Endothelial cell of umbilical vein (primary cell): ENCODE results near the gene MTARC2. TPM values are rescaled to one million over a fixed set of nuclear protein-coding genes. Genes with fewer than 3 reads are reported as not detected.

Experiments used
- BruUV-seq: library from RNA; stranded (reverse); fragments of 400-500 nt; replicated peaks from 2 replicates; lab custom pipeline; 2021; lab: Mats Ljungman, UMichigan
- CTCF ChIA-PET: fragments of 300-600, 350-600 bp; sonication (Branson Sonifier 250); formaldehyde crosslinking; loops from one replicate; lab custom pipeline; 2021; ENCODE audit warnings: antibody characterized with exemption, inconsistent platforms; lab: Charles Lee
- POLR2A ChIA-PET: fragments of 300-600, 350-600 bp; sonication (Branson Sonifier 250); formaldehyde crosslinking; loops from one replicate; lab custom pipeline; 2021; ENCODE audit warnings: antibody characterized with exemption, inconsistent platforms; lab: Charles Lee
- DNase-seq: peaks from one replicate; pipeline ENCODE4 v3.0.0-alpha.2; 2011; ENCODE audit warnings: low read depth, low spot score
- FAIRE-seq: peaks from 2 replicates; lab custom pipeline; 2011; peaks lifted over from hg19 to GRCh38; lab: Jason Lieb, UNC
- H2AFZ ChIP-seq: 2 replicates; pipeline ENCODE4 v1.6.0; 2012; ENCODE audit warnings: low read depth, low read length, control low read depth, inconsistent platforms
- H3K27ac ChIP-seq: 2 replicates; pipeline ENCODE4 v1.5.1; 2011; ENCODE audit warnings: low read depth, mild to moderate bottlenecking, control low read depth, low read length, moderate library complexity; ENCODE audit not compliant: insufficient read depth
- H3K27me3 ChIP-seq, 2 experiments: 2 replicates each; pipeline versions ENCODE4 v1.6.0 to v1.6.1; 2011; ENCODE audit warnings: low read length in 2 of 2, mixed read lengths in 1 of 2; ENCODE audit not compliant: control insufficient read depth in 2 of 2, insufficient read depth in 2 of 2
- H3K36me3 ChIP-seq, 2 experiments: 2 replicates in 1 of 2; 3 replicates in 1 of 2; pipeline ENCODE4 v1.5.1; 2011; ENCODE audit warnings: low read length in 2 of 2, mild to moderate bottlenecking in 1 of 2, moderate library complexity in 1 of 2; ENCODE audit not compliant: control insufficient read depth in 2 of 2, insufficient read depth in 2 of 2; ENCODE audit errors: extremely low read depth in 1 of 2
- H3K4me1 ChIP-seq: 3 replicates; pipeline ENCODE4 v1.5.1; 2011; ENCODE audit warnings: mild to moderate bottlenecking, low read length; ENCODE audit not compliant: control insufficient read depth, insufficient read depth; ENCODE audit errors: extremely low read depth
- H3K4me2 ChIP-seq: 2 replicates; pipeline ENCODE4 v1.6.1; 2011; ENCODE audit warnings: low read length, control low read depth, mixed read lengths; ENCODE audit not compliant: insufficient read depth
- H3K4me3 ChIP-seq, 3 experiments: fragments of 200-600 bp in 1 of 3; sonication (generic), shearing (Covaris generic) in 1 of 3; replicated peaks in 1 of 3; 2 replicates each; pipeline ENCODE4 v1.5.1; 2011 to 2016; ENCODE audit warnings: control low read depth in 3 of 3, low read length in 3 of 3, mild to moderate bottlenecking in 2 of 3, inconsistent platforms in 1 of 3, low read depth in 1 of 3, moderate library complexity in 1 of 3; ENCODE audit not compliant: insufficient read depth in 1 of 3
- H3K79me2 ChIP-seq: 2 replicates; pipeline ENCODE4 v1.6.0; 2012; ENCODE audit warnings: low read length, inconsistent platforms; ENCODE audit not compliant: control insufficient read depth, insufficient read depth
- H3K9ac ChIP-seq: replicated peaks from 2 replicates; pipeline ENCODE3; 2011; ENCODE audit warnings: low read length, control low read depth; ENCODE audit not compliant: insufficient read depth; ENCODE audit errors: extremely low read depth
- H3K9me1 ChIP-seq: replicated peaks from 3 replicates; pipeline ENCODE4 v1.6.0; 2011; ENCODE audit warnings: mild to moderate bottlenecking, low read length; ENCODE audit not compliant: control insufficient read depth, insufficient read depth; ENCODE audit errors: extremely low read depth
- H3K9me3 ChIP-seq: replicated peaks from 2 replicates; pipeline ENCODE4 v1.5.1; 2012; ENCODE audit warnings: low read length, inconsistent platforms; ENCODE audit not compliant: control insufficient read depth, insufficient read depth
- H4K20me1 ChIP-seq: replicated peaks from 2 replicates; pipeline ENCODE3; 2011; ENCODE audit warnings: mild to moderate bottlenecking, low read length; ENCODE audit not compliant: control insufficient read depth, insufficient read depth; ENCODE audit errors: extremely low read depth
- CTCF ChIP-seq, 2 donors: IDR thresholded peaks; 1 replicate in 1 of 2; 2 replicates in 1 of 2; pipeline ENCODE4 v1.5.1; 2011; ENCODE audit warnings: low read length in 2 of 2, mild to moderate bottlenecking in 2 of 2, moderate library complexity in 2 of 2, control low read depth in 1 of 2, inconsistent platforms in 1 of 2, low read depth in 1 of 2; ENCODE audit not compliant: insufficient read depth in 1 of 2; ENCODE audit errors: extremely low read depth in 1 of 2
- EZH2 ChIP-seq: IDR thresholded peaks from 2 replicates; pipeline ENCODE4 v1.6.1; 2012; ENCODE audit warnings: borderline replicate concordance, low read depth, mild to moderate bottlenecking, moderate library complexity, low read length, inconsistent platforms; ENCODE audit not compliant: severe bottlenecking
- FOS ChIP-seq: IDR thresholded peaks from 2 replicates; pipeline ENCODE4 v1.6.1; 2011; ENCODE audit warnings: mild to moderate bottlenecking, low read length, moderate library complexity, borderline replicate concordance; ENCODE audit not compliant: insufficient read depth
- GATA2 ChIP-seq: IDR thresholded peaks from 2 replicates; pipeline ENCODE4 v1.7.0; 2011; ENCODE audit warnings: low read depth, mild to moderate bottlenecking, moderate library complexity, mixed read lengths, low read length; ENCODE audit not compliant: insufficient read length, insufficient read depth
- JUN ChIP-seq: IDR thresholded peaks from 2 replicates; pipeline ENCODE4 v1.6.1; 2011; ENCODE audit warnings: borderline replicate concordance, low read depth; ENCODE audit not compliant: insufficient read length, insufficient read depth
- MAX ChIP-seq: IDR thresholded peaks from 2 replicates; pipeline ENCODE4 v1.6.1; 2011; ENCODE audit not compliant: insufficient read depth, insufficient read length
- MYC ChIP-seq: IDR thresholded peaks from one replicate; pipeline ENCODE4 v1.6.1; 2011; ENCODE audit warnings: mild to moderate bottlenecking, low read depth, low read length
- POLR2A ChIP-seq: IDR thresholded peaks from 2 replicates; pipeline ENCODE4 v1.6.1; 2012; ENCODE audit warnings: low read depth, mild to moderate bottlenecking, control low read depth, low read length
- POLR2AphosphoS5 ChIP-seq: IDR thresholded peaks from 2 replicates; pipeline ENCODE4 v1.6.1; 2012; ENCODE audit warnings: low read depth, mild to moderate bottlenecking, control low read depth, low read length, moderate library complexity; ENCODE audit not compliant: insufficient read depth
- dilution Hi-C: fragments of 300-500 bp; cut with MboI; formaldehyde crosslinking; loops from one replicate; pipeline ENCODE4 v1.15.0; 2019; ENCODE audit warnings: low sequenced_read_pairs; ENCODE audit not compliant: extremely low pct_ligation_motif_present
- intact Hi-C: fragments of 100-400 bp; cut with micrococcal nuclease; formaldehyde crosslinking; loops from one replicate; pipeline ENCODE4 v1.10.0; 2022
- polyA plus RNA-seq, 4 experiments: library from polyadenylated mRNA; depleted of rRNA in 3 of 4; stranded (reverse) in 3 of 4; unstranded in 1 of 4; fragments of >200 nt; gene quantifications; 2 replicates each; pipeline versions ENCODE4 v1.2.1 to v1.2.3, GENCODE V29; 2011 to 2012; ENCODE audit warnings: missing spikeins in 1 of 4
- total RNA-seq: library from RNA; stranded (reverse); gene quantifications from 2 replicates; pipeline ENCODE4 v1.2.3, GENCODE V29; 2021

Gene MTARC2
- total and polyA plus RNA-seq, 2 donors (not counting 3 experiments of a cell fraction or from before 2014, with no cell fraction given), result 9.8 to 14.1 TPM

- Histone ChIP-seq H3K4me3 (no peak overlapping the region), H2AFZ (no peak overlapping the region), H3K27me3 (no peaks in the 10 kb centered on the region), H3K9me1 (no peaks in the 10 kb centered on the region), H3K9ac (no peak overlapping the region), H3K4me1 (no peaks in the 10 kb centered on the region), H3K9me3 (no peaks in the 10 kb centered on the region), H3K27ac (no peak overlapping the region), H4K20me1 (no peaks in the 10 kb centered on the region), H3K4me2 (no peak overlapping the region), H3K36me3 (peaks cover 7 to 12% of the 10 kb centered on the region in 2 experiments), H3K79me2 (no peaks in the 10 kb centered on the region)
- ChIA-PET POLR2A (no interaction called here), CTCF (interaction anchor here (1.4 to 2.9 kb wide), 3 partner anchors 10 to 24 kb away, joined by 4 to 11 read pairs (median 5); partner anchors contain the start of gene MTARC2)
- dilution Hi-C loops, result no loop called here
- intact Hi-C loops, result no loop called here
- BruUV-seq, result no TSS peak
- DNase-seq (no peak), FAIRE-seq (no peak)
- no peak for TF ChIP-seq POLR2AphosphoS5
- no peak for TF ChIP-seq CTCF (IDR thresholded peaks at IDR 0.05; ENCODE audit: extremely low read depth in 1 of 2, insufficient read depth in 1 of 2, low read depth in 1 of 2, low read length in 2 of 2)
- no peak for TF ChIP-seq MAX
- no peak for TF ChIP-seq GATA2
- no peak for TF ChIP-seq POLR2A
- no peak for TF ChIP-seq MYC
- no peak for TF ChIP-seq FOS
- TF ChIP-seq EZH2, result no peak
- no peak for TF ChIP-seq JUN
These were observed 9.3 kb downstream of the MTARC2 start for GRCh38 chr1:220757441-220757840.
